HCT116 (cell line): ENCODE data around the gene USP47. TPM values are rescaled to one million over a fixed set of nuclear protein-coding genes. Genes with fewer than 3 reads are reported as not detected.

Experiments
- ATAC-seq: fragments of 200-7000 bp; cut with Tn5 transposase; 2 replicates; pipeline ENCODE4 v1.9.1; 2020; ENCODE audit warnings: mild to moderate bottlenecking, moderate library complexity
- BruUV-seq: library from RNA; stranded (reverse); fragments of 400-500 nt; replicated peaks from 2 replicates; lab custom pipeline; 2021; lab: Mats Ljungman, UMichigan
- CTCF ChIA-PET: fragments of 300-600 bp; sonication (Branson Sonifier 250); formaldehyde crosslinking; loops from one replicate; lab custom pipeline; 2021; ENCODE audit warnings: antibody characterized with exemption; lab: Charles Lee
- POLR2A ChIA-PET: fragments of 300-600, 350-600 bp; sonication (Branson Sonifier 250); formaldehyde crosslinking; loops from one replicate; lab custom pipeline; 2021; ENCODE audit warnings: antibody characterized with exemption; lab: Charles Lee
- RAD21 ChIA-PET, 2 experiments: fragments of 300-600 bp; sonication (Branson Sonifier 250); formaldehyde crosslinking; loops; one replicate each; lab custom pipeline; 2023; ENCODE audit warnings: low total read pairs in 2 of 2; ENCODE audit not compliant: uncharacterized antibody in 2 of 2, unreplicated experiment in 2 of 2, low non-redundant PET in 1 of 2; lab: Charles Lee
- DNase-seq: peaks from one replicate; pipeline ENCODE4 v3.0.0-alpha.2; 2010; ENCODE audit warnings: low read depth, low spot score
- H2AFZ ChIP-seq: fragments of 200-600 bp; shearing (Covaris generic), sonication (generic); 2 replicates; pipeline ENCODE4 v1.6.1; 2017; ENCODE audit warnings: low read depth, mixed run types, mixed read lengths, antibody characterized with exemption, low read length; ENCODE audit not compliant: poor library complexity, severe bottlenecking
- H3K27ac ChIP-seq: 2 replicates; pipeline ENCODE4 v1.5.1; 2012; ENCODE audit warnings: low read depth, low read length
- H3K27me3 ChIP-seq: fragments of 200-600 bp; sonication (generic); 2 replicates; pipeline ENCODE4 v1.6.1; 2016; ENCODE audit warnings: mixed run types, low read length, mixed read lengths; ENCODE audit not compliant: insufficient read depth
- H3K36me3 ChIP-seq, 2 experiments: fragments of 200-500 bp in 1 of 2; fragments of 200-600 bp in 1 of 2; sonication (Bioruptor generic) in 1 of 2; sonication (generic) in 1 of 2; 2 replicates each; pipeline versions ENCODE4 v1.5.1 to v1.6.1; 2014 to 2016; ENCODE audit warnings: low read length in 2 of 2, inconsistent platforms in 1 of 2, mixed read lengths in 1 of 2, mixed run types in 1 of 2; ENCODE audit not compliant: insufficient read depth in 2 of 2, control insufficient read depth in 1 of 2
- H3K4me1 ChIP-seq, 2 experiments: fragments of 200-600 bp in 1 of 2; sonication (generic) in 1 of 2; 2 replicates each; pipeline versions ENCODE4 v1.5.1 to v1.6.1; 2012 to 2017; ENCODE audit warnings: low read length in 2 of 2, inconsistent platforms in 1 of 2, mild to moderate bottlenecking in 1 of 2, mixed read lengths in 1 of 2, mixed run types in 1 of 2, moderate library complexity in 1 of 2; ENCODE audit not compliant: insufficient read depth in 2 of 2, control insufficient read depth in 1 of 2
- H3K4me2 ChIP-seq: fragments of 200-600 bp; sonication (generic); 2 replicates; pipeline ENCODE4 v1.6.1; 2017; ENCODE audit warnings: mixed run types, low read length, mixed read lengths
- H3K4me3 ChIP-seq, 2 experiments: fragments of 200-600 bp in 1 of 2; sonication (generic) in 1 of 2; replicated peaks in 1 of 2; 2 replicates each; pipeline ENCODE4 v1.5.1; 2011 to 2016; ENCODE audit warnings: low read length in 2 of 2, control low read depth in 1 of 2, low read depth in 1 of 2, mild to moderate bottlenecking in 1 of 2, mixed read lengths in 1 of 2, mixed run types in 1 of 2
- H3K79me2 ChIP-seq: fragments of 200-600 bp; sonication (generic); 2 replicates; pipeline ENCODE4 v1.6.1; 2017; ENCODE audit warnings: mild to moderate bottlenecking, mixed run types, low read length, moderate library complexity, mixed read lengths; ENCODE audit not compliant: insufficient read depth
- H3K9ac ChIP-seq: fragments of 200-600 bp; sonication (generic); 2 replicates; pipeline ENCODE4 v1.6.1; 2016; ENCODE audit warnings: low read length, mixed read lengths
- H3K9me2 ChIP-seq: fragments of 200-600 bp; sonication (generic), shearing (Covaris generic); 2 replicates; pipeline ENCODE4 v1.6.1; 2017; ENCODE audit warnings: mixed run types, mild to moderate bottlenecking, moderate library complexity; ENCODE audit not compliant: insufficient read depth
- H3K9me3 ChIP-seq, 2 experiments: fragments of 200-500 bp in 1 of 2; fragments of 200-600 bp in 1 of 2; sonication (Bioruptor generic) in 1 of 2; sonication (generic) in 1 of 2; 2 replicates each; pipeline ENCODE4 v1.6.1; 2014 to 2017; ENCODE audit warnings: low read length in 2 of 2, mixed read lengths in 2 of 2, inconsistent platforms in 1 of 2, low read depth in 1 of 2, mild to moderate bottlenecking in 1 of 2, mixed run types in 1 of 2, moderate library complexity in 1 of 2; ENCODE audit not compliant: control insufficient read depth in 1 of 2, insufficient read depth in 1 of 2
- H4K20me1 ChIP-seq: fragments of 200-600 bp; sonication (generic), shearing (Covaris generic); 2 replicates; pipeline ENCODE4 v1.6.1; 2017; ENCODE audit warnings: mixed run types, mild to moderate bottlenecking, moderate library complexity; ENCODE audit not compliant: insufficient read depth
- JUND ChIP-seq: IDR thresholded peaks from 2 replicates; pipeline ENCODE4 v1.6.1; 2012
- REST ChIP-seq: IDR thresholded peaks from 2 replicates; pipeline ENCODE4 v1.6.1; 2012; ENCODE audit warnings: low read depth
- SIN3A ChIP-seq: IDR thresholded peaks from 2 replicates; pipeline ENCODE4 v1.6.1; 2012; ENCODE audit warnings: low read depth
- TCF7L2 ChIP-seq: IDR thresholded peaks from 2 replicates; pipeline ENCODE4 v1.7.0; 2011; ENCODE audit warnings: borderline replicate concordance, inconsistent platforms; ENCODE audit not compliant: insufficient read depth, insufficient read length; ENCODE audit errors: extremely low read depth
- YY1 ChIP-seq: IDR thresholded peaks from 2 replicates; pipeline ENCODE4 v1.6.1; 2011; ENCODE audit warnings: low read length, low read depth, moderate library complexity, mild to moderate bottlenecking; ENCODE audit not compliant: insufficient replicate concordance; ENCODE audit errors: extremely low read depth
- ZBTB33 ChIP-seq: IDR thresholded peaks from 2 replicates; pipeline ENCODE4 v1.6.1; 2011; ENCODE audit warnings: mild to moderate bottlenecking, low read length, moderate library complexity; ENCODE audit not compliant: insufficient replicate concordance; ENCODE audit errors: extremely low read depth
- intact Hi-C: fragments of 100-400 bp; cut with micrococcal nuclease; formaldehyde crosslinking; loops from 2 replicates; pipeline ENCODE4 v1.10.0; 2022
- total RNA-seq: library from RNA; stranded (reverse); gene quantifications from one replicate; pipeline ENCODE4 v1.2.1, GENCODE V29; 2021; ENCODE audit not compliant: unreplicated experiment

Gene USP47
- total RNA-seq, 1 experiment from 2014 or later = 18.9 TPM

GRCh38 chr11:11948242-11948947, 106.6 kb downstream of the USP47 start (continued):
- no peak for TF ChIP-seq ZBTB33

- ChIA-PET CTCF (no interaction called here), POLR2A (no interaction called here)
Observed at GRCh38 chr11:11949482-11949881, 107.7 kb downstream of the USP47 start.

More at GRCh38 chr11:11949482-11949881, 107.7 kb downstream of the USP47 start:
- BruUV-seq = no TSS peak
- no peak for TF ChIP-seq SIN3A
- no peak for TF ChIP-seq JUND
- no peak for TF ChIP-seq YY1
- TF ChIP-seq REST = no peak
- no peak for TF ChIP-seq TCF7L2
- TF ChIP-seq, all 23 proteins: peak for 0
- Histone ChIP-seq H3K27me3 (no peaks in the 10 kb centered on the region), H3K27ac (no peak overlapping the region), H3K4me3 (no peak overlapping the region), H3K9me2 (no peaks in the 10 kb centered on the region), H3K4me2 (no peak overlapping the region), H3K4me1 (no peaks in the 10 kb centered on the region), H3K9ac (no peak overlapping the region), H2AFZ (no peak overlapping the region), H3K79me2 (no peaks in the 10 kb centered on the region), H3K9me3 (no peaks in the 10 kb centered on the region), H3K36me3 (peaks cover 5 to 14% of the 10 kb centered on the region in 2 experiments; a peak in 3 of 4 replicates), H4K20me1 (no peaks in the 10 kb centered on the region)
- RAD21 ChIA-PET = no interaction called here
- ATAC-seq = no peak
- DNase-seq = no peak
- intact Hi-C loops = no loop called here
